Heart left ventricle (tissue), 16 donors: ENCODE data around the gene SORBS1. TPM values are rescaled to one million over a fixed set of nuclear protein-coding genes. Genes with fewer than 3 reads are reported as not detected.

Source experiments
- ATAC-seq, 4 donors: fragments of 200-7000 bp; cut with Tn5 transposase; one replicate each; pipeline ENCODE4 v1.9.1; 2020 to 2022; ENCODE audit warnings: moderate library complexity in 4 of 4, mild to moderate bottlenecking in 3 of 4, moderate number of reproducible peaks in 1 of 4
- DNase-seq, 5 donors: peaks; one replicate each; pipeline ENCODE4 v3.0.0-alpha.2; 2020
- H3K27ac ChIP-seq, 12 donors: fragments of 200-600 bp; sonication (generic) in 4 of 12; one replicate each; pipeline versions ENCODE4 v1.5.0 to v1.8.0; 2016 to 2022; ENCODE audit warnings: mild to moderate bottlenecking in 2 of 12
- H3K27me3 ChIP-seq, 9 donors: fragments of 200-600 bp; sonication (generic) in 2 of 9; one replicate each; pipeline versions ENCODE4 v1.5.1 to v1.8.0; 2016 to 2022; ENCODE audit warnings: mild to moderate bottlenecking in 3 of 9
- H3K36me3 ChIP-seq, 9 donors: fragments of 200-600 bp; sonication (generic) in 2 of 9; one replicate each; pipeline versions ENCODE4 v1.5.0 to v1.8.0; 2018 to 2022; ENCODE audit warnings: mild to moderate bottlenecking in 2 of 9
- H3K4me1 ChIP-seq, 12 donors: fragments of 200-600 bp; sonication (generic) in 4 of 12; one replicate each; pipeline versions ENCODE4 v1.5.0 to v1.8.0; 2016 to 2022; ENCODE audit warnings: mild to moderate bottlenecking in 3 of 12
- H3K4me3 ChIP-seq, 12 donors: fragments of 200-600 bp; sonication (generic) in 4 of 12; one replicate each; pipeline versions ENCODE4 v1.5.0 to v1.8.0; 2017 to 2022; ENCODE audit warnings: mild to moderate bottlenecking in 9 of 12, moderate library complexity in 4 of 12
- H3K9me3 ChIP-seq, 12 donors: fragments of 200-600 bp; sonication (generic) in 4 of 12; one replicate each; pipeline versions ENCODE4 v1.5.0 to v1.8.0; 2016 to 2022; ENCODE audit warnings: mild to moderate bottlenecking in 1 of 12
- CTCF ChIP-seq, 12 donors: fragments of 200-600 bp; sonication (generic) in 4 of 12; IDR thresholded peaks; one replicate each; pipeline versions ENCODE4 v1.5.0 to v1.8.0; 2018 to 2022; ENCODE audit warnings: antibody characterized with exemption in 12 of 12, mild to moderate bottlenecking in 5 of 12
- POLR2A ChIP-seq, 2 donors: fragments of 450-650 bp; IDR thresholded peaks; one replicate each; pipeline ENCODE4 v1.6.1; 2017; ENCODE audit warnings: antibody characterized with exemption in 2 of 2, mild to moderate bottlenecking in 2 of 2, moderate library complexity in 2 of 2
- WGBS, 4 donors: extraction: QIAGEN DNeasy Blood & Tissue Kit in 2 of 4; methylation state at CpG; one replicate each; pipeline versions ENCODE4 v1.1.5 to v1.1.7; 2013 to 2018; 5-methylcytosine and 5-hydroxymethylcytosine counted together
- intact Hi-C, 10 donors: fragments of 100-400 bp; cut with DNase I; formaldehyde crosslinking; loops; one replicate each; pipeline versions ENCODE4 v1.11.1 to v1.14.2; 2022
- polyA plus RNA-seq, 2 donors: library from polyadenylated mRNA; stranded (reverse); fragments of 200-250 nt; gene quantifications; one replicate each; pipeline ENCODE4 v1.2.3, GENCODE V29; 2013
- total RNA-seq, 9 donors: library from RNA; depleted of rRNA in 2 of 9; stranded (reverse); fragments of >200 nt in 2 of 9; fragmentation: NEBNext Ultra II Directional in 3 of 9; extraction: Animal tissue kit (Norgen Biotek cat#: 25700) in 3 of 9; gene quantifications; one replicate each; pipeline versions ENCODE4 v1.1.0 to v1.2.4, GENCODE V29; 2016 to 2023
- donor health status: ischemic (EF 13 %, LVEDD 7.1; RV severe dilation, severe dysfunction).
- donor health status: healthy with polysubstance abuse.
- donor health status: DM: no; HTN: yes; CAD: no.
- donor health status: DM: no; HTN: no; CAD: no.
- donor health status: ischemic (EF 25% LVEDD 6.9; RV normal size, moderate dysfunction).
- donor health status: ischemic (EF 25% LVEDD 5.7; RV mildly dilated, moderate dysfunction).
- donor health status: healthy.
- donor health status: DM: yes; HTN: yes; CAD: no.
- donor health status: ischemic (EF 35%, LVEDD 5.7; RV mildly dilated, moderate dysfunction).
- donor health status: nonischemic (EF 11% LVEDD 7.7; RV severe dilation, severe dysfunction).
- donor health status: DM: yes; HTN: yes; CAD: no.
- donor health status: PGD.
- donor health status: ischemic (EF 29% LVEDD 5.4; RV normal size, mild dysfunction).
- donor health status: nonischemic (EF 23%, LVEDD 6.1; RV moderate dilation, normal function).

Gene SORBS1
- total and polyA plus RNA-seq, 11 donors = 355 to 1,440 (median 886) TPM

- no peaks in the 10 kb centered on the region for H3K36me3 ChIP-seq
- intact Hi-C loops = no loop called here
- DNase-seq (no peak), ATAC-seq (no peak)
- no peaks in the 10 kb centered on the region for H3K9me3 ChIP-seq
- H3K4me1 ChIP-seq = peaks cover 0 to 100% (median 76%) of the 10 kb centered on the region in 12 donors
- peak overlapping the region in 10 of 12 donors; percentile 69 to 96 (median 88) for H3K27ac ChIP-seq
- no peak overlapping the region for H3K4me3 ChIP-seq
- H3K27me3 ChIP-seq = no peaks in the 10 kb centered on the region
- 91 to 96% (median 93%) methylated on average over 2 of the region's 2 CpGs for WGBS, 4 donors
- TF ChIP-seq POLR2A (IDR thresholded peaks at IDR 0.05) (no peak), CTCF (IDR thresholded peaks at IDR 0.05) (no peak)
These were observed 15.2 kb downstream of the SORBS1 start for GRCh38 chr10:95545981-95546380.

- intact Hi-C loops = no loop called here
- no peaks in the 10 kb centered on the region for H3K9me3 ChIP-seq
- 57 to 71% (median 67%) methylated on average over 12 of the region's 12 CpGs for WGBS, 4 donors
- peaks cover 0 to 100% (median 73%) of the 10 kb centered on the region in 12 donors for H3K4me1 ChIP-seq
- H3K27me3 ChIP-seq = no peaks in the 10 kb centered on the region
- no peaks in the 10 kb centered on the region for H3K36me3 ChIP-seq
- peak in 1 of 5 donors; percentile 43 for DNase-seq
- peak in 2 of 4 donors; percentile 17 to 32 for ATAC-seq
- H3K27ac ChIP-seq = peak overlapping the region; percentile 51 to 96 (median 84)
- peak overlapping the region in 1 of 12 donors; percentile 2 for H3K4me3 ChIP-seq
- TF ChIP-seq CTCF (IDR thresholded peaks at IDR 0.05) (no peak), POLR2A (IDR thresholded peaks at IDR 0.05) (no peak)
These were observed 16.2 kb downstream of the SORBS1 start for GRCh38 chr10:95544783-95545500.

GRCh38 chr10:95543459-95543858 lies 17.7 kb downstream of the SORBS1 start:
- Histone ChIP-seq H3K4me3 (no peak overlapping the region), H3K9me3 (no peaks in the 10 kb centered on the region), H3K4me1 (peaks cover 0 to 100% (median 74%) of the 10 kb centered on the region in 12 donors), H3K27ac (peak overlapping the region; percentile 51 to 96 (median 84)), H3K36me3 (no peaks in the 10 kb centered on the region), H3K27me3 (no peaks in the 10 kb centered on the region)
- intact Hi-C loops = no loop called here
- WGBS, 4 donors = 21 to 33% (median 28%) methylated on average over 4 of the region's 4 CpGs
- ATAC-seq (peak in 3 of 4 donors; percentile 1 to 8 (median 8)), DNase-seq (no peak)
- TF ChIP-seq CTCF (IDR thresholded peaks at IDR 0.05) (no peak), POLR2A (IDR thresholded peaks at IDR 0.05) (no peak)

- intact Hi-C loops = no loop called here
- H3K27ac ChIP-seq = peak overlapping the region; percentile 51 to 96 (median 84)
- DNase-seq = peak in 1 of 5 donors; percentile 37
- H3K9me3 ChIP-seq = no peaks in the 10 kb centered on the region
- H3K36me3 ChIP-seq = no peaks in the 10 kb centered on the region
- H3K27me3 ChIP-seq = no peaks in the 10 kb centered on the region
- no peak overlapping the region for H3K4me3 ChIP-seq
- 44 to 73% (median 58%) methylated on average over 2 of the region's 2 CpGs for WGBS, 4 donors
- TF ChIP-seq POLR2A (IDR thresholded peaks at IDR 0.05) (no peak), CTCF (IDR thresholded peaks at IDR 0.05) (no peak)
- ATAC-seq = peak; percentile 11 to 54 (median 26)
- H3K4me1 ChIP-seq = peaks cover 0 to 100% (median 77%) of the 10 kb centered on the region in 12 donors
These were observed 18.4 kb downstream of the SORBS1 start for GRCh38 chr10:95542761-95543160.
